HFF-Myc (cell line): Measurements from ENCODE around the gene MACO1.

Experiments used
- DNase-seq: peaks from one replicate; pipeline ENCODE4 v3.0.0-alpha.2; 2011; ENCODE audit warnings: low read depth; ENCODE audit errors: extremely low read depth
- H3K4me3 ChIP-seq: replicated peaks from 2 replicates; pipeline ENCODE4 v1.5.1; 2011; ENCODE audit warnings: low read depth, mild to moderate bottlenecking, control low read depth, low read length
- TF ChIP-seq, protein P1 (sequence below): IDR thresholded peaks from 2 replicates; pipeline ENCODE4 v1.5.1; 2012; ENCODE audit warnings: mild to moderate bottlenecking, low read depth, low read length, control low read depth; ENCODE audit errors: missing control alignments

The MACO1 gene

DNA sequence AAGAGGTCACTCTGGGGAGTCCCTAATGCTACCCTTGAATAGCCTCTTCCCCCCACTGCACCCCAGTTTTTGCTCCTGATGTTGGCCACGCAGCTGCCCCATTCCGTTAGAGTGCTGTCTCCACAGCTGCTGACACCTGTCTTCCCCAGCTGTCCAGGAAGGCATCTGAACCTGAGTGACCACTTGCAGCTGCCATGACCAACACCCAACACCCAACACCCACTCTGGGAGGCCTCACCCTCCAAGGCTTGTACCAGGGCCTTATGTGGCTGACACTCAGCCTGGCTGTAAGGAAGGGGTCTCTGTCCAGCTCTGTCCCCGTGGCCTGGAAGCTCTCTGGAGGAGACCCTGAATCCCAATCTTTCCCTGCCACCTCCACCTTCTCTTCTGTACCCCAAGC is 86.0 kb downstream of the MACO1 start:
- H3K4me3 ChIP-seq: no peak overlapping the region
- DNase-seq: no peak
- TF ChIP-seq, protein P1, sequence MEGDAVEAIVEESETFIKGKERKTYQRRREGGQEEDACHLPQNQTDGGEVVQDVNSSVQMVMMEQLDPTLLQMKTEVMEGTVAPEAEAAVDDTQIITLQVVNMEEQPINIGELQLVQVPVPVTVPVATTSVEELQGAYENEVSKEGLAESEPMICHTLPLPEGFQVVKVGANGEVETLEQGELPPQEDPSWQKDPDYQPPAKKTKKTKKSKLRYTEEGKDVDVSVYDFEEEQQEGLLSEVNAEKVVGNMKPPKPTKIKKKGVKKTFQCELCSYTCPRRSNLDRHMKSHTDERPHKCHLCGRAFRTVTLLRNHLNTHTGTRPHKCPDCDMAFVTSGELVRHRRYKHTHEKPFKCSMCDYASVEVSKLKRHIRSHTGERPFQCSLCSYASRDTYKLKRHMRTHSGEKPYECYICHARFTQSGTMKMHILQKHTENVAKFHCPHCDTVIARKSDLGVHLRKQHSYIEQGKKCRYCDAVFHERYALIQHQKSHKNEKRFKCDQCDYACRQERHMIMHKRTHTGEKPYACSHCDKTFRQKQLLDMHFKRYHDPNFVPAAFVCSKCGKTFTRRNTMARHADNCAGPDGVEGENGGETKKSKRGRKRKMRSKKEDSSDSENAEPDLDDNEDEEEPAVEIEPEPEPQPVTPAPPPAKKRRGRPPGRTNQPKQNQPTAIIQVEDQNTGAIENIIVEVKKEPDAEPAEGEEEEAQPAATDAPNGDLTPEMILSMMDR: no peak

DNA sequence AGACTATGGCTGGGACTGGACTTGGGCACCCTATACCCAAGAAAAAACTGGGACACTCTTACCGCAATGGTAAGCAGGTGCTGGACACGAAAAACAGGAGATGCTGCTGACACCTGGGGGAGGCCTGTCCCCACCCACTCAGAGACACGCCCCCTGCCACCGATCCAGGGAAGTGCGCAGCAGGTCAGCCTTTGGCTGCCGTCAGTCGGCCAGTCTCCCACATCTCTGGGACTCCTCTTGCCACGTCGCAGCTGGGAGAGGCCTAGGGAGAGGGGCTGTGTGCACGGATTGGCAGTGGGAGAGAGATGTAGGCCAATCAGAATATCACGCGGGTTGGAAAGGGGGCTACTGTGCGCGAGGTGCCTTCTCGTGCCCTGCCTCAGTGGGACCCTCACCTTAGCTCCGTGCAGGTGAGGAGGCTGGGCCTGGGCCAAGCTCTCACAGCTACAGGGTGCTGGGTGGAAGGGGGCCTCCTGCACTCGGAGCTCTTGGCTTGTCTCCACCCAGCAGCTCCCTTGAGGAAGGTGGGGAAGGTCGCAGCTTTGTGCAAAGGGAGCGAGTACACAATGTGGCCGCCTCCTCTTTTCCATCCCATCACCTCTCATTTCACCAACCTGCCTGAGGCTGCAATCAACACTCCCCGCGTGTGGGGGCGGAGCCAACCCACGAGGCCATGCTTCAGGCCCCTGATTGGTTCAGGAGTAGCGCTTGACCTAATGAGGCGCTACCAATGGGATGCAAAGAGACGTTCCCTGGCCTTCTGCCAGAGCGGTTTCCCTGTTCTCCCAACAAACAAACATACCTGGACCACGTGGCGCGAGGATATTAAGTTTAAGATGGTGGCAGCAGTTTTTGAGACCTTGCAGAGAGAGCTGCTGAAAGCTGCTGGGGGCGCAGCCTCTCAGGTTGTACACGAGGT is 87.0 kb downstream of the MACO1 start:
- TF ChIP-seq, protein P1: no peak
- no peak for DNase-seq
- no peak overlapping the region for H3K4me3 ChIP-seq

DNA sequence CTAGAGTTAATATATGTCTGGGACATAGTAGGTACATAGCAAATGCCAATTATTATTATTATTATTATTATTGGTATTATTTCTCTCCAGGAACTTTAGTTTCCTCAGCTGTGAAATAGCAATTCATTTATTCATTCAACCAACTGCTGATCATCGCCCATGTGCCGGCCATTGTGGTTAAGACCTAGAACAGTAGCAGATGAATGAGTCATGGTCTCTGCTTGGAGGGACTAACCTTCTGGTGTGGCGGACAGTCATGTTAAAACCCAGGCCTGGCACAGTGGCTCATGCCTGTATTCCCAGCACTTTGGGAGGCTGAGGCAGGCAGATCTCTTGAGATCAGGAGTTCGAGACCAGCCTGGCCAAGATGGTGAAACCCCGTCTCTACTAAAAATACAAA is 88.9 kb downstream of the MACO1 start:
- DNase-seq: no peak
- TF ChIP-seq, protein P1: no peak

DNA sequence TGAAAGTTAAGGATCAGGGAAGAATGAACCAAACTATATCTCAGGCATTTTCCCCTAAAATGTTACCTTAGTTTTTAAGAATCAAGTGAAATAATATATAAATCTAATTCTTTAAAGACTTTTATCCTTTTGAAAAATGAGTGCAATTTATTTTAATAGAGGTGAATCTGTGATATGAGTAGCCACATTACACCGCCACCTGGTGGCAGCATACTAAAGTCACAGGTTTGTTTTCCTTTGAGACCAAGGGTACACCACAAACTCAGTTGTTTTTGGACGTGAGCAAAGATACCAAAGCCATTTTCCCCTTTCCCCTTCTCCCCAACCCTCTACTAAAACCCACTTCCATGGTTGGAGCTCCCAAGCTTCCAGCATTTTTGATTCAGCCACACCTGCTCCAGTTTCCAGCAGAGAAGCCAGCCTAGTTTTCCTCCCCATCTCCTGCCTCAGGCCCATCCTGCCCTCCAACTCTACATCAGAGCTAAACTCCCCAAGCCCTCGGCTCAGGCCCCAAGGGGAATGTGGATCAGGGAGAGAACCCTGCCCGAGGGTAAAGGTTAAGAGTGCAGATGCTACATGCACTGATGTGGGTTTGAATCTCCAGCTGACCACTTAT is 89.9 kb downstream of the MACO1 start:
- peak; percentile 21 for DNase-seq
- H3K4me3 ChIP-seq: no peak overlapping the region
- TF ChIP-seq, protein P1: peak; percentile 82

More for the DNA sequence above, 88.9 kb downstream of the MACO1 start:
- no peak overlapping the region for H3K4me3 ChIP-seq

DNA sequence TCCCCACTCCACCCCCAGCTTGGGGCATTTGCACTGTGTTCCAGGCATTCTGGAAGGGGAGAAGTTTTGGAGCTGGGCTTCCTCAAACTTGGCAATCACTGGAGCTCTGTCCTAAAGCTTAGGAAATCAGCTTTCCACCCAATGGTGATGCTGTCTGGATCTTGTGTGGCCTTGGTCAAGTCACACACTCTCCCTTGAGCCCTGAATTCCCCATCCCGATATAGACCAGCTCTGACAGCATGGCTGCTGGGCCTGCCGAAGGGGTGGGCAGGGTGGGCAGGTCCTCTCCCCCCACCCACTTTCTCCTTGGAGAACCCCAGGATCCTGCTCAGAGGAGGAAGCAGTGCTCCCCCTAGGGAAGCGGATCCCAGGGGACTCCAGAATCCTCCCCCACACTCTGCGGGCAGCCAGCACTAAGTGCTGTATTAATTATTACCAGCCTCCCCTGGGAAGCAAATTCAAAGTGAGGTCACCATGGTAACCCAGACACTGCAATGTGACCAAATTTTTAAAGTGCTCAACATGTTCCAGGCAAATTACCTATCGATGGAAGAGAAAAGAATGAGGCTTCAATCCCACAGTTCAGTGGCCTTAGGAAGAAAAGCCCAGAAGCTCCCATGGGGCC is 91.4 kb downstream of the MACO1 start:
- H3K4me3 ChIP-seq: no peak overlapping the region
- no peak for DNase-seq
- TF ChIP-seq, protein P1: no peak

DNA sequence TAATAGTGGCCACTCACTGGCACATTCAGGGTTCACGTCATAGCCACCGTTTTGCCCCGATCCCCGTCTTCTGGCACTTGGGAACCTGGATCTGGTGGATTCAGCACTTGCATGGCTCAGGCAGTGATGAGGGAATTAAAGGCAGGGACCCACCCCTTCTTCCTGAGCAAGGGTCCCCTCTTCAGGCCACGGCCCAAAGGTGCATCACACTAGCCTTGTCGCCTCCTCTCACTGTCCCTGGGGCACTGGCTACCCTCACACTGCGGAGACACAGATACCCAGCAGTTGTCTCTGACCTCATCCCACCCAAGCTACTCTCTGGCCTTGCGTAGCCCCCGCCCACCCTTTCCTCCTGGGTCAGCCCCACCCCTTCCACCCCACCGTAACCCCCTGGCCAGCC is 92.8 kb downstream of the MACO1 start:
- no peak overlapping the region for H3K4me3 ChIP-seq
- DNase-seq: no peak
- TF ChIP-seq, protein P1: no peak
